Dendritic cell treated with granulocyte-macrophage colony-stimulating factor and Interleukin-4, amounts not matched to agents 40 ng/mL and 50 ng/mL, for 4 days (primary cell): ENCODE measurements around the gene DYNLT2.

Experiments used
- H3K27ac Mint-ChIP-seq: one replicate; pipeline ENCODE4 v1.8.0; 2022; ENCODE audit warnings: mild to moderate bottlenecking, mixed read lengths
- H3K27me3 Mint-ChIP-seq: one replicate; pipeline ENCODE4 v1.8.0; 2022; ENCODE audit warnings: mild to moderate bottlenecking, mixed read lengths
- H3K36me3 Mint-ChIP-seq: one replicate; pipeline ENCODE4 v1.8.0; 2022; ENCODE audit warnings: low read depth, mixed read lengths
- H3K4me1 Mint-ChIP-seq: one replicate; pipeline ENCODE4 v1.8.0; 2022; ENCODE audit warnings: low read depth, mixed read lengths
- H3K4me3 Mint-ChIP-seq: one replicate; pipeline ENCODE4 v1.8.0; 2022; ENCODE audit warnings: mild to moderate bottlenecking, moderate library complexity, mixed read lengths
- H3K9me3 Mint-ChIP-seq: one replicate; pipeline ENCODE4 v1.8.0; 2022; ENCODE audit warnings: mixed read lengths
- intact Hi-C: fragments of 100-400 bp; cut with micrococcal nuclease; formaldehyde crosslinking; loops from one replicate; pipeline ENCODE4 v1.15.0; 2022

Gene DYNLT2

GRCh38 chr6:169738976-169739529 lies 12.3 kb downstream of the DYNLT2 start:
- H3K4me3 Mint-ChIP-seq = no peak overlapping the region
- H3K27me3 Mint-ChIP-seq = peaks cover 13% of the 10 kb centered on the region
- no peaks in the 10 kb centered on the region for H3K4me1 Mint-ChIP-seq
- no peaks in the 10 kb centered on the region for H3K9me3 Mint-ChIP-seq
- intact Hi-C loops = no loop called here
- H3K36me3 Mint-ChIP-seq = no peaks in the 10 kb centered on the region
- no peak overlapping the region for H3K27ac Mint-ChIP-seq

- Mint-ChIP-seq H3K27ac (no peak overlapping the region), H3K4me3 (no peak overlapping the region), H3K4me1 (no peaks in the 10 kb centered on the region), H3K36me3 (no peaks in the 10 kb centered on the region), H3K27me3 (peaks cover 17% of the 10 kb centered on the region), H3K9me3 (no peaks in the 10 kb centered on the region)
- intact Hi-C loops = no loop called here
These were observed 13.0 kb downstream of the DYNLT2 start for GRCh38 chr6:169738204-169738975.

DNA sequence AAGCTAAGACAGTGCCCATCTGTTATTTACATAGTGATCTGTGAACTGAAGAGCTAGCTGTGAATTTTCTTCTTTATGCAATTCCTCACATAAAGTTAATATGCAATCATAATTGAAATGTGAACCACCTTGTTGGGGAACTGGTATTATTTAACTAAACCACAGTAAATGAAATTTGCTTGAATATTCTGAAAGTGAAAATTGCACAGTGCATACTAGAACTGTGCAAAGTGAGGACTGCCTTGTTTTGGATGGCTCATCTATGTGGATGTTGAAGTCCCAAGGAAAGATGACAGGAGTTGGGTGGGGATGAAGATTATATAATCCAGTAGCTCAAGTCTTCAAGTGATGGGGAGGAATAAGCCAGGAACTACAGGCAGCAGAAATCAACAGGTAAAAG lies 21.4 kb downstream of the DYNLT2 start:
- Mint-ChIP-seq H3K4me3 (no peak overlapping the region), H3K36me3 (no peaks in the 10 kb centered on the region), H3K27me3 (peaks cover 14% of the 10 kb centered on the region), H3K27ac (no peak overlapping the region), H3K4me1 (no peaks in the 10 kb centered on the region), H3K9me3 (no peaks in the 10 kb centered on the region)
- intact Hi-C loops = no loop called here

GRCh38 chr6:169726963-169727362 lies 24.4 kb downstream of the DYNLT2 start:
- H3K27ac Mint-ChIP-seq = no peak overlapping the region
- H3K4me3 Mint-ChIP-seq = no peak overlapping the region
- intact Hi-C loops = no loop called here
- peaks cover 10% of the 10 kb centered on the region for H3K4me1 Mint-ChIP-seq
- H3K9me3 Mint-ChIP-seq = no peaks in the 10 kb centered on the region
- peaks cover 7% of the 10 kb centered on the region for H3K36me3 Mint-ChIP-seq
- peaks cover 4% of the 10 kb centered on the region for H3K27me3 Mint-ChIP-seq

DNA sequence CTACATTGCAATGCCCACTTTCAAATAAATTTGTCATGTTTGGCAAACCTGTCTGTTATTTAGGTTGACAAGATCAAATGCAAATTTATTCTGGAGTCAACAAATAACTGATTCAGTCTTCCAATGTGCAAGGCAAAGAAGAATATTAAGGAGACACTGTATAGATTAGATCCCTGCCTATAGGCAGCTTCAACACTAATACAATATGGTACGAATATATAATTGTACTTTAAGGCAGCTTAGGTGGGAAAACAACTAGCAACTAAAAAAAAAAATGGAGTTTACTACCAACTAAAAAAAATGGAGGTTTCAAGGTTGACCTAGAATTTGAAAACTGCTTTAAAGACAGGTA lies 25.3 kb downstream of the DYNLT2 start:
- Mint-ChIP-seq H3K27ac (no peak overlapping the region), H3K4me1 (peaks cover 10% of the 10 kb centered on the region), H3K27me3 (peaks cover 4% of the 10 kb centered on the region), H3K36me3 (peaks cover 7% of the 10 kb centered on the region), H3K4me3 (no peak overlapping the region), H3K9me3 (no peaks in the 10 kb centered on the region)
- intact Hi-C loops = no loop called here

DNA sequence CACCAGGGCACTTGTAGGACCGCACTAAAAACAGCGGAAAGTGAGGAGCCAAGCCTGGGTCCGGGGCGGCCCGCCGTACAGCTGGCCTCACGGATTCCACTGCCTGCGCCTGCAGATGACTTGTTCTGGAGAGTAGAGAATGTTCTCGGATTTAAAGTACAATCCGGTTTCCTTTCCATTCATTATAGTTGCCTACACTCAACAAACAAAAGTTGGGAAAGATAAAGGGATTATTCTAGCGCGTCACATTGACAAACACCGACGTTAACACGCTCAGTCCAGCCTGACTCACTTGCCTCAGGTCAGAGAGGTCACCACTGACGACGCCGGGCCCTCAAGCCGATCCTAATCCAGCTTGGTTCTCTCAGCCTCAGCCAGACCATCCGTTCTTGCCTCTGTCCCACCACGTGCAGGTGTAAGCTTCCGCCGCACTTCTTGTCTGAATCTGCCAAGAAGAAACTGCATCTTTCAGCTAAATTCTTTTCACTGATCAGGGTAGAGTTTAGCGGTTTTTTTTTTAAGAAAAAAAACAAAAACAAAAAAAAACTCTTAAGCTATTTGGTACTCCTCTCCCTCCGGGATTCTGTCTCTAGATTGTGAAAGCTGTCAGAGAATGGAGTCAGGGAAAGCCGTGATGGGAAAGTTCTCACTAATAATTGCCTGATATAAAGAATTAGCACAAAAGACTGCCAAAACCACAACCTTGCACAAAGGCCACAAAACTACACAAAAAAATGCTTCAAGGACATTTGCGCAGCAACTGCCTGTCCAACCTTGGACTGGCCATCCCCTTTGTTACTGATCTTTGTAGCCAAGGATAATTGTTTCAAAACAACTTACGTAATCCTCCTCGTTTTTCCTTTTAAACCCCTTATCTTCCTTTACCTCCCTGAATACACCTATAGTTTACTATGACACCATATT lies 26.0 kb downstream of the DYNLT2 start:
- Mint-ChIP-seq H3K27me3 (peaks cover 4% of the 10 kb centered on the region), H3K4me3 (peak overlapping the region; percentile 69), H3K4me1 (peaks cover 14% of the 10 kb centered on the region), H3K36me3 (peaks cover 7% of the 10 kb centered on the region), H3K9me3 (no peaks in the 10 kb centered on the region), H3K27ac (peak overlapping the region; percentile 41)
- intact Hi-C loops = no loop called here

- Mint-ChIP-seq H3K27ac (peak within 1 kb of the TSS; percentile 94), H3K9me3 (no peaks in the 10 kb centered on the region)
- intact Hi-C loops = no loop called here
These were observed 26.8 kb downstream of the DYNLT2 start, which contains the start of gene PHF10 for GRCh38 chr6:169724494-169725124. Gene PHF10 (minus strand): TSS chr6:169724500. CDS start chr6:169723931, 569 bp downstream.

GRCh38 chr6:169723991-169724493 lies 27.3 kb downstream of the DYNLT2 start:
- Mint-ChIP-seq H3K27ac (peak overlapping the region; percentile 47), H3K27me3 (peaks cover 4% of the 10 kb centered on the region), H3K9me3 (no peaks in the 10 kb centered on the region), H3K36me3 (peaks cover 7% of the 10 kb centered on the region), H3K4me1 (peaks cover 19% of the 10 kb centered on the region), H3K4me3 (peak overlapping the region; percentile 71)
- intact Hi-C loops = loop anchor here (1.0 kb wide), 2 partner anchors 22 to 27 kb away; partner anchors contain the start of genes C6orf120, DYNLT2, ERMARD and WDR27

More at GRCh38 chr6:169724494-169725124, 26.8 kb downstream of the DYNLT2 start, which contains the start of gene PHF10:
- peak within 1 kb of the TSS; percentile 97 for H3K4me3 Mint-ChIP-seq
- peaks cover 7% of the 10 kb centered on the region for H3K36me3 Mint-ChIP-seq
- peaks cover 4% of the 10 kb centered on the region for H3K27me3 Mint-ChIP-seq
- peaks cover 19% of the 10 kb centered on the region for H3K4me1 Mint-ChIP-seq

DNA sequence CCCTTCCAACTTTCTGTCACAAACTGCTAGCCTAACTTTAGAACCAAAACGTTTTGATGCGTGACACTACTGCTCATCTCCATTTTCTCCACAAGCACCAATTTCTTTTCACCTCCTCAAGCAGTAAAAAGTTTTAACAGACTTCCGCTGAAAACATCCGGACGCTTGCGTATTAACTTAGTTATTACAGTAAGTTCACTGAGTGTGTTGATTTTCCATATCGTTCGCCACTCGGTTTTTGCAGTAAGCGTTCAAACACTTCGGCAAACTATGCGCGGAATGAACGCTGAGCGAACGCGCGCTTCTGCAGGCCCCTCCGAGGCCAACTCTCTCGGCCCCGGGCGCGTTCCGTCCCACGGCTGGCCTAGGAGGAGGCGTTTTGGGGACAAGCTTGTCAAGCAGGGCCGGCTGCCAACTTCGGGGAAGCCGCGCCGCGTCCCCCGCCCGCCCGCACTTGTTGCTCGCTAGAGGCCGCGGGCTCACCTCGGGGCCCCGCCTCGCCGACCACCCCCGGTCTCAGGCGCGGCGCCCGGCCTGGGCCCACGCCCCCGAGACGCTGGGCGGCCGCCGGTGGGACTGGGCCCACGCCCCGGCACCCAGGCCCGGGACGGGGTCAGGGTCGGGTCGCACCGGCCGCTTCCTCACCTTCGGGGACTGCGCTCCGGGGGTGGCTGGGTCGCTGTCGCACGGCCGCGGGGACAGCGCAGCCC lies 28.0 kb downstream of the DYNLT2 start:
- H3K27me3 Mint-ChIP-seq = peaks cover 4% of the 10 kb centered on the region
- peak overlapping the region; percentile 97 for H3K4me3 Mint-ChIP-seq
- intact Hi-C loops = loop anchor here (1.0 kb wide), 2 partner anchors 21 to 28 kb away; partner anchors contain the start of genes C6orf120, DYNLT2, ERMARD and WDR27
- H3K4me1 Mint-ChIP-seq = peaks cover 19% of the 10 kb centered on the region
- no peaks in the 10 kb centered on the region for H3K9me3 Mint-ChIP-seq
- H3K36me3 Mint-ChIP-seq = peaks cover 7% of the 10 kb centered on the region
- peak overlapping the region; percentile 94 for H3K27ac Mint-ChIP-seq

GRCh38 chr6:169722362-169723199 lies 28.8 kb downstream of the DYNLT2 start:
- intact Hi-C loops = loop anchor here (1.0 kb wide), 2 partner anchors 20 to 29 kb away; partner anchors contain the start of genes C6orf120, DYNLT2, ERMARD and WDR27
- H3K27me3 Mint-ChIP-seq = peaks cover 4% of the 10 kb centered on the region
- H3K27ac Mint-ChIP-seq = peak overlapping the region; percentile 94
- H3K36me3 Mint-ChIP-seq = peaks cover 7% of the 10 kb centered on the region
- H3K4me3 Mint-ChIP-seq = peak overlapping the region; percentile 97
- no peaks in the 10 kb centered on the region for H3K9me3 Mint-ChIP-seq
- peaks cover 19% of the 10 kb centered on the region for H3K4me1 Mint-ChIP-seq

DNA sequence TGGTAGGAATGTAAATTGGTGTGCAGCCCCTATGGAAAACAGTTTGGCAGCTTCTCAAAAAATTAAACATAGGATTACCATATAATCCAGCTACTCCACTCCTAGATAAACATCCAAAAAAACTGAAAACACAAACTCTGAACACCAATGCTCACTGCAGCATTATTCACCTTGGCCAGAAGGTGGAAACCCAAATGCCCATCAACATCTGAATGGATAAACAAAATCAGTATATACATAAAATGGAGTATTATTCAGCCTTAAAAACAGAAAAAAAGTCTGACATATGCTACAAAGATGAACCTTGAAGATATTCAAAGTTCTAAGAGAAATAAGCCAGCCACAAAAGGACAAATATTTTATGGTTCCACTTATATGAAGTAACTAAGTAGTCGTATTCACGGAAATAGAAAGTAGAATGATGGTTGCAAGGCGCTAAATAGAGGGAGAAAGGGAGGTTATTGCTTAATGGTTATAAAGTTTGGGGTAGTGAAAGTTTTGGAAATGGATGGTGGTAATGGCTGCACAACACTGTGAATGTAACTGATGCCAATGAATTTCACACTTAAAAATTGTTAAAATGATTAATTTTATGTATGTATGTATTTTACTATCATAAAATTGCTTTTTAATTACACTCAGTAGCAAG lies 31.0 kb downstream of the DYNLT2 start:
- Mint-ChIP-seq H3K4me1 (peaks cover 19% of the 10 kb centered on the region), H3K4me3 (no peak overlapping the region), H3K27me3 (no peaks in the 10 kb centered on the region), H3K36me3 (peaks cover 27% of the 10 kb centered on the region), H3K27ac (no peak overlapping the region), H3K9me3 (no peaks in the 10 kb centered on the region)
- intact Hi-C loops = no loop called here

- H3K4me1 Mint-ChIP-seq = peaks cover 19% of the 10 kb centered on the region
- no peak overlapping the region for H3K27ac Mint-ChIP-seq
- H3K4me3 Mint-ChIP-seq = no peak overlapping the region
- H3K9me3 Mint-ChIP-seq = no peaks in the 10 kb centered on the region
- H3K36me3 Mint-ChIP-seq = peaks cover 39% of the 10 kb centered on the region
- intact Hi-C loops = no loop called here
- no peaks in the 10 kb centered on the region for H3K27me3 Mint-ChIP-seq
These were observed 32.3 kb downstream of the DYNLT2 start for GRCh38 chr6:169719117-169719516.
